ENCODE measurements around the gene TMC2. TPM values are rescaled to one million over a fixed set of nuclear protein-coding genes. Genes with fewer than 3 reads are reported as not detected.

The TMC2 gene
- total and polyA plus RNA-seq, 2 of the 8 experiments (the other 6 are each of a cell fraction or from before 2014, with no cell fraction given) = not detected

DNA sequence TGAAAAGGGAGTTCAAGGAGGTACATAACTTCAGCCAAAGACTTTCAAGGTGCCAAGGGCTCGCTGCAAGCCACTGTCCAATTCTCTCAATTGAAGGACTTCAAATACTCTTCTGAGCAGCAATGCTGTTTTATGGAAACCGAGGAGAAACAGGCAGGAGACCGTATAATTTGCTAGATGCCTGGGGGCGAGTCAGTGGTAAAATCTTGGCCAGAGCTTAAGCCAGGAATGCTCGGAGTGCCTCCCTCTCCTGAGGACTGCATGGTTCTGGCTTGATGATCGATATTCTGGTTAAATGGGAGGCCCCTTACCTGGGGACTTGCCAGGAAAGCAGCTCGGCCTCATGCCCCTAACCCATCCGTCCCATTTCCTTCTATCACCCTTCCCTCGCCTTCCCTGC, 80.3 kb downstream of the TMC2 start:
- Histone ChIP-seq H4K91ac (replicated peaks; ENCODE audit: insufficient read length, low read length) (no peak overlapping the region), H3K23ac (ENCODE audit: insufficient read length) (no peak overlapping the region), H3K79me1 (ENCODE audit: low read depth, low read length) (no peaks in the 10 kb centered on the region), H3K4me3 (ENCODE audit: extremely low read depth in 1 of 4, insufficient read depth in 2 of 4, low read depth in 3 of 4, low read length in 4 of 4) (no peak overlapping the region), H4K20me1 (replicated peaks in 1 of 2; ENCODE audit: control insufficient read depth in 1 of 2, insufficient read depth in 2 of 2, low read length in 2 of 2) (no peaks in the 10 kb centered on the region), H2AK5ac (ENCODE audit: low read depth, low read length) (no peak overlapping the region), H3K9ac (replicated peaks in 1 of 4; ENCODE audit: extremely low read depth in 1 of 4, low read depth in 3 of 4, low read length in 3 of 4) (no peak overlapping the region), H2BK120ac (replicated peaks; ENCODE audit: low read depth, low read length) (no peak overlapping the region), H2AFZ (ENCODE audit: low read length) (no peak overlapping the region), H2BK20ac (ENCODE audit: low read length) (no peak overlapping the region), H3K4ac (replicated peaks; ENCODE audit: insufficient read length, low read depth, low read length) (no peak overlapping the region), H3K36me3 (ENCODE audit: control insufficient read depth in 2 of 4, insufficient read depth in 4 of 4, low read length in 3 of 4) (no peaks in the 10 kb centered on the region), H2BK15ac (ENCODE audit: low read length) (no peak overlapping the region), H2BK5ac (ENCODE audit: low read depth, low read length) (no peak overlapping the region), H4K5ac (ENCODE audit: insufficient read length, low read depth, low read length) (no peak overlapping the region), H3K23me2 (ENCODE audit: low read depth, low read length) (no peaks in the 10 kb centered on the region; the same call in 1 of the 2 replicates), H3K27me3 (replicated peaks in 1 of 4; ENCODE audit: control insufficient read depth in 3 of 4, extremely low read depth in 1 of 4, insufficient read depth in 3 of 4, low read length in 3 of 4) (no peaks in the 10 kb centered on the region), H3K9me3 (ENCODE audit: insufficient read depth in 2 of 2, low read depth in 1 of 2, low read length in 1 of 2) (no peaks in the 10 kb centered on the region; a peak in 1 of 4 replicates), H3K79me2 (ENCODE audit: control insufficient read depth in 1 of 2, insufficient read depth in 2 of 2, low read length in 2 of 2) (no peaks in the 10 kb centered on the region), H3K18ac (ENCODE audit: extremely low read depth, low read length) (no peak overlapping the region), H3K4me2 (ENCODE audit: insufficient read depth in 1 of 2, low read depth in 2 of 2, low read length in 2 of 2) (no peak overlapping the region), H3K56ac (replicated peaks; ENCODE audit: insufficient read length, low read depth, low read length) (no peak overlapping the region), H3K4me1 (replicated peaks in 1 of 4; ENCODE audit: control insufficient read depth in 3 of 4, insufficient read depth in 4 of 4, low read length in 3 of 4) (no peaks in the 10 kb centered on the region), H3K14ac (ENCODE audit: insufficient read length) (no peak overlapping the region), H4K8ac (ENCODE audit: extremely low read depth, insufficient read depth, low read length) (no peak overlapping the region), H2BK12ac (ENCODE audit: low read depth, low read length) (no peak overlapping the region), H3K27ac (ENCODE audit: low read depth, low read length) (no peak overlapping the region)
- WGBS, 2 experiments (ENCODE audit: extremely low coverage in 1 of 2, insufficient coverage in 1 of 2, insufficient read length in 1 of 2, insufficient replicate concordance in 2 of 2, low coverage in 1 of 2, low lambda C conversion rate in 2 of 2, missing lambda C conversion rate in 1 of 2) = 90% methylated on average over 9 of the region's 9 CpGs; no CpG with 5 or more reads in 1 of the 2 experiments
- DNase-seq (ENCODE audit: low read depth in 1 of 2, low spot score in 2 of 2) = no peak
- CTCF ChIA-PET (ENCODE audit: partially characterized antibody) = interaction anchor here (0.6 kb wide), 1 partner anchor 11 kb away, joined by 3 read pairs; no protein-coding TSS in a partner anchor
- FAIRE-seq = no peak
- TF ChIP-seq CTBP2 (IDR thresholded peaks at IDR 0.05; ENCODE audit: borderline replicate concordance, insufficient read depth, insufficient read length, low read length) = no peak
- no peak for TF ChIP-seq PHF8 (conservative IDR thresholded peaks at IDR 0.05; ENCODE audit: low read depth, low read length)
- no peak for TF ChIP-seq SP2 (IDR thresholded peaks at IDR 0.05; ENCODE audit: low read length)
- TF ChIP-seq SP1 (IDR thresholded peaks at IDR 0.05; ENCODE audit: low read depth, low read length) = no peak
- TF ChIP-seq BCL11A (IDR thresholded peaks at IDR 0.05; ENCODE audit: low read depth in 2 of 2, low read length in 2 of 2) = no peak
- TF ChIP-seq RAD21 (IDR thresholded peaks at IDR 0.05 in 1 of 2, conservative IDR thresholded peaks at IDR 0.05 in 1 of 2; ENCODE audit: low read depth in 2 of 2, low read length in 2 of 2) = no peak
- no peak for TF ChIP-seq CHD2 (IDR thresholded peaks at IDR 0.05; ENCODE audit: low read length)
- no peak for TF ChIP-seq ASH2L (IDR thresholded peaks at IDR 0.05; ENCODE audit: low read length)
- no peak for TF ChIP-seq JUND (IDR thresholded peaks at IDR 0.05; ENCODE audit: low read length)
- TF ChIP-seq BACH1 (IDR thresholded peaks at IDR 0.05; ENCODE audit: low read length) = no peak
- TF ChIP-seq POLR2A (IDR thresholded peaks at IDR 0.05; ENCODE audit: control extremely low read depth in 1 of 2, low read depth in 2 of 2, low read length in 2 of 2) = no peak
- TF ChIP-seq SP4 (IDR thresholded peaks at IDR 0.05; ENCODE audit: low read length) = no peak
- no peak for TF ChIP-seq FOSL1 (IDR thresholded peaks at IDR 0.05; ENCODE audit: insufficient read depth, low read depth, low read length)
- TF ChIP-seq TEAD4 (IDR thresholded peaks at IDR 0.05; ENCODE audit: low read depth, low read length) = no peak
- no peak for TF ChIP-seq CEBPB (IDR thresholded peaks at IDR 0.05; ENCODE audit: low read depth, low read length)
- TF ChIP-seq CBX8 (IDR thresholded peaks at IDR 0.05; ENCODE audit: borderline replicate concordance, low read depth, low read length) = no peak
- POLR2A ChIA-PET (ENCODE audit: partially characterized antibody) = no interaction called here

Data from H1 (cell line).